Measurements from ENCODE around the gene METTL21C. TPM values are rescaled to one million over a fixed set of nuclear protein-coding genes. Genes with fewer than 3 reads are reported as not detected.

The METTL21C gene
- not detected for total RNA-seq (2013)
- polyA plus RNA-seq = not detected
- not detected in 2 replicates for polyA minus RNA-seq
- 0 to 1.1 (median 0) reads per million in 11 experiments for total RNA-seq

GRCh38 chr13:102694937-102695336 lies at the start of gene METTL21C:
Gene METTL21C (minus strand): TSS chr13:102695044. CDS start chr13:102694498, 546 bp downstream.
- peaks cover 4 to 7% (median 6%) of the 10 kb centered on the region in 7 donors for H3K9me3 Mint-ChIP-seq
- H4K20me1 ChIP-seq (ENCODE audit: insufficient read depth, low read length) = no peaks in the 10 kb centered on the region
- intact Hi-C loops (cut with micrococcal nuclease) = no loop called here
- H2AFZ ChIP-seq (ENCODE audit: insufficient read depth, low read depth, low read length, poor library complexity, severe bottlenecking) = no peak within 1 kb of the TSS
- no peaks in the 10 kb centered on the region for H3K36me3 Mint-ChIP-seq
- no peak within 1 kb of the TSS for H3K27ac ChIP-seq (ENCODE audit: low read depth in 1 of 2, low read length in 2 of 2)
- H3K27ac Mint-ChIP-seq = no peak within 1 kb of the TSS
- TF ChIP-seq, protein P1, sequence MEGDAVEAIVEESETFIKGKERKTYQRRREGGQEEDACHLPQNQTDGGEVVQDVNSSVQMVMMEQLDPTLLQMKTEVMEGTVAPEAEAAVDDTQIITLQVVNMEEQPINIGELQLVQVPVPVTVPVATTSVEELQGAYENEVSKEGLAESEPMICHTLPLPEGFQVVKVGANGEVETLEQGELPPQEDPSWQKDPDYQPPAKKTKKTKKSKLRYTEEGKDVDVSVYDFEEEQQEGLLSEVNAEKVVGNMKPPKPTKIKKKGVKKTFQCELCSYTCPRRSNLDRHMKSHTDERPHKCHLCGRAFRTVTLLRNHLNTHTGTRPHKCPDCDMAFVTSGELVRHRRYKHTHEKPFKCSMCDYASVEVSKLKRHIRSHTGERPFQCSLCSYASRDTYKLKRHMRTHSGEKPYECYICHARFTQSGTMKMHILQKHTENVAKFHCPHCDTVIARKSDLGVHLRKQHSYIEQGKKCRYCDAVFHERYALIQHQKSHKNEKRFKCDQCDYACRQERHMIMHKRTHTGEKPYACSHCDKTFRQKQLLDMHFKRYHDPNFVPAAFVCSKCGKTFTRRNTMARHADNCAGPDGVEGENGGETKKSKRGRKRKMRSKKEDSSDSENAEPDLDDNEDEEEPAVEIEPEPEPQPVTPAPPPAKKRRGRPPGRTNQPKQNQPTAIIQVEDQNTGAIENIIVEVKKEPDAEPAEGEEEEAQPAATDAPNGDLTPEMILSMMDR (IDR thresholded peaks at IDR 0.05) = no peak
- no peaks in the 10 kb centered on the region for H3K4me1 ChIP-seq (ENCODE audit: control insufficient read depth in 1 of 2, insufficient read depth in 2 of 2, low read length in 2 of 2)
- no peaks in the 10 kb centered on the region for H3K79me2 ChIP-seq (ENCODE audit: insufficient read depth, low read length)
- H3K4me1 Mint-ChIP-seq = no peaks in the 10 kb centered on the region
- H3K4me3 Mint-ChIP-seq = peak within 1 kb of the TSS in 1 of 2 donors; percentile 10
- H3K4me2 ChIP-seq (replicated peaks; ENCODE audit: extremely low read depth, low read length, poor library complexity, severe bottlenecking) = no peak within 1 kb of the TSS
- peaks cover 3 to 11% (median 6%) of the 10 kb centered on the region in 3 donors for H3K27me3 Mint-ChIP-seq (ENCODE audit: low read depth in 3 of 3)
- peaks cover 0 to 4% of the 10 kb centered on the region in 2 donors for H3K27me3 ChIP-seq (ENCODE audit: control insufficient read depth in 2 of 2, insufficient read depth in 2 of 2, low read length in 2 of 2)
- DNase-seq = no peak
- H3K36me3 ChIP-seq (replicated peaks in 1 of 2; ENCODE audit: control insufficient read depth in 1 of 2, insufficient read depth in 2 of 2, low read length in 2 of 2) = no peaks in the 10 kb centered on the region
- H3K9me3 ChIP-seq (replicated peaks in 1 of 2; ENCODE audit: control insufficient read depth in 1 of 2, insufficient read depth in 1 of 2, low read length in 2 of 2) = peaks cover 0 to 3% of the 10 kb centered on the region in 2 donors
- no peak within 1 kb of the TSS for H3K9ac ChIP-seq (ENCODE audit: insufficient read depth, low read length, poor library complexity, severe bottlenecking)
- 87% methylated on average over 6 of the region's 6 CpGs for WGBS (ENCODE audit: insufficient coverage)
- no peak within 1 kb of the TSS for H3K4me3 ChIP-seq (replicated peaks in 1 of 3; ENCODE audit: low read depth in 2 of 3, low read length in 3 of 3)

- Mint-ChIP-seq H3K36me3 (no peaks in the 10 kb centered on the region), H3K4me1 (no peaks in the 10 kb centered on the region), H3K27me3 (ENCODE audit: low read depth in 3 of 3) (peaks cover 0 to 3% (median 0%) of the 10 kb centered on the region in 3 donors), H3K9me3 (peaks cover 0 to 2% (median 0%) of the 10 kb centered on the region in 7 donors), H3K27ac (no peak overlapping the region), H3K4me3 (no peak overlapping the region)
- Histone ChIP-seq H3K9ac (ENCODE audit: insufficient read depth, low read length, poor library complexity, severe bottlenecking) (no peak overlapping the region), H3K4me2 (replicated peaks; ENCODE audit: extremely low read depth, low read length, poor library complexity, severe bottlenecking) (no peak overlapping the region), H3K9me3 (replicated peaks in 1 of 2; ENCODE audit: control insufficient read depth in 1 of 2, insufficient read depth in 1 of 2, low read length in 2 of 2) (no peaks in the 10 kb centered on the region), H3K27ac (ENCODE audit: low read depth in 1 of 2, low read length in 2 of 2) (no peak overlapping the region), H3K27me3 (ENCODE audit: control insufficient read depth in 2 of 2, insufficient read depth in 2 of 2, low read length in 2 of 2) (no peaks in the 10 kb centered on the region), H2AFZ (ENCODE audit: insufficient read depth, low read depth, low read length, poor library complexity, severe bottlenecking) (no peak overlapping the region), H3K4me3 (replicated peaks in 1 of 3; ENCODE audit: low read depth in 2 of 3, low read length in 3 of 3) (no peak overlapping the region), H3K36me3 (replicated peaks in 1 of 2; ENCODE audit: control insufficient read depth in 1 of 2, insufficient read depth in 2 of 2, low read length in 2 of 2) (no peaks in the 10 kb centered on the region), H3K4me1 (ENCODE audit: control insufficient read depth in 1 of 2, insufficient read depth in 2 of 2, low read length in 2 of 2) (no peaks in the 10 kb centered on the region), H4K20me1 (ENCODE audit: insufficient read depth, low read length) (no peaks in the 10 kb centered on the region), H3K79me2 (ENCODE audit: insufficient read depth, low read length) (no peaks in the 10 kb centered on the region)
- TF ChIP-seq, protein P1 (IDR thresholded peaks at IDR 0.05) = no peak
- intact Hi-C loops (cut with micrococcal nuclease) = no loop called here
- no peak for DNase-seq
Measured at GRCh38 chr13:102742506-102742905, 47.7 kb upstream of the METTL21C start.

Measured in CD14-positive monocyte (primary cell).